Astrocyte (in vitro differentiated cells and primary cell): Measurements from ENCODE around the gene NKX1-1. TPM values are rescaled to one million over a fixed set of nuclear protein-coding genes. Genes with fewer than 3 reads are reported as not detected.

ENCODE experiments used
- DNase-seq: peaks from one replicate; pipeline ENCODE4 v3.0.0-alpha.2; 2010; ENCODE audit warnings: low read depth
- FAIRE-seq: peaks from 2 replicates; lab custom pipeline; 2011; peaks lifted over from hg19 to GRCh38; lab: Jason Lieb, UNC
- H2AFZ ChIP-seq: 2 replicates; pipeline ENCODE4 v1.6.0; 2012; ENCODE audit warnings: low read depth, low read length, inconsistent platforms
- H3K27ac ChIP-seq: 2 replicates; pipeline ENCODE4 v1.5.1; 2011; ENCODE audit warnings: low read depth, low read length, inconsistent platforms
- H3K27me3 ChIP-seq: 2 replicates; pipeline ENCODE4 v1.6.0; 2011; ENCODE audit warnings: low read length, inconsistent platforms; ENCODE audit not compliant: insufficient read depth
- H3K36me3 ChIP-seq: 2 replicates; pipeline ENCODE4 v1.5.1; 2011; ENCODE audit warnings: low read length, inconsistent platforms; ENCODE audit not compliant: insufficient read depth
- H3K4me1 ChIP-seq: 2 replicates; pipeline ENCODE4 v1.5.1; 2011; ENCODE audit warnings: low read length, inconsistent platforms; ENCODE audit not compliant: insufficient read depth
- H3K4me2 ChIP-seq: 2 replicates; pipeline ENCODE4 v1.6.0; 2012; ENCODE audit warnings: low read length, inconsistent platforms
- H3K4me3 ChIP-seq: 2 replicates; pipeline ENCODE4 v1.5.1; 2011; ENCODE audit warnings: low read depth, mild to moderate bottlenecking, low read length, inconsistent platforms; ENCODE audit not compliant: insufficient read depth
- H3K79me2 ChIP-seq: 2 replicates; pipeline ENCODE4 v1.6.0; 2012; ENCODE audit warnings: mild to moderate bottlenecking, low read length, inconsistent platforms; ENCODE audit not compliant: insufficient read depth
- H3K9ac ChIP-seq: 2 replicates; pipeline ENCODE4 v1.6.0; 2012; ENCODE audit warnings: mild to moderate bottlenecking, low read length, inconsistent platforms
- H3K9me3 ChIP-seq: 2 replicates; pipeline ENCODE4 v1.5.1; 2012; ENCODE audit warnings: low read depth, mild to moderate bottlenecking, low read length, inconsistent platforms; ENCODE audit not compliant: insufficient read depth
- H4K20me1 ChIP-seq: 2 replicates; pipeline ENCODE4 v1.6.0; 2012; ENCODE audit warnings: low read length, inconsistent platforms; ENCODE audit not compliant: insufficient read depth
- H3K27ac Mint-ChIP-seq: one replicate; pipeline ENCODE4 v1.8.0; 2021; ENCODE audit warnings: mild to moderate bottlenecking, mixed read lengths; ENCODE audit not compliant: unreplicated experiment
- H3K27me3 Mint-ChIP-seq: one replicate; pipeline ENCODE4 v1.8.0; 2021; ENCODE audit warnings: low read depth, mixed read lengths; ENCODE audit not compliant: unreplicated experiment
- H3K36me3 Mint-ChIP-seq: one replicate; pipeline ENCODE4 v1.8.0; 2021; ENCODE audit warnings: low read depth, mixed read lengths; ENCODE audit not compliant: unreplicated experiment
- H3K4me1 Mint-ChIP-seq: one replicate; pipeline ENCODE4 v1.8.0; 2021; ENCODE audit warnings: low read depth, mixed read lengths; ENCODE audit not compliant: unreplicated experiment
- H3K4me3 Mint-ChIP-seq: one replicate; pipeline ENCODE4 v1.8.0; 2021; ENCODE audit warnings: mild to moderate bottlenecking, moderate library complexity, mixed read lengths; ENCODE audit not compliant: unreplicated experiment
- H3K9me3 Mint-ChIP-seq: one replicate; pipeline ENCODE4 v1.8.0; 2021; ENCODE audit warnings: mild to moderate bottlenecking, mixed read lengths; ENCODE audit not compliant: unreplicated experiment
- EZH2 ChIP-seq: IDR thresholded peaks from 2 replicates; pipeline ENCODE4 v1.6.1; 2012; ENCODE audit warnings: mild to moderate bottlenecking, low read length, inconsistent platforms; ENCODE audit not compliant: insufficient read depth
- total RNA-seq: library from RNA; stranded (reverse); gene quantifications from 2 replicates; pipeline ENCODE4 v1.2.1, GENCODE V29; 2021
- TF ChIP-seq, protein P1 (sequence below): IDR thresholded peaks from 2 replicates; pipeline ENCODE4 v1.5.1; 2011; ENCODE audit warnings: low read depth, mild to moderate bottlenecking, inconsistent platforms, low read length, moderate library complexity; ENCODE audit not compliant: insufficient read depth

NKX1-1 gene
- total RNA-seq, 1 donor from 2014 or later = not detected

DNA sequence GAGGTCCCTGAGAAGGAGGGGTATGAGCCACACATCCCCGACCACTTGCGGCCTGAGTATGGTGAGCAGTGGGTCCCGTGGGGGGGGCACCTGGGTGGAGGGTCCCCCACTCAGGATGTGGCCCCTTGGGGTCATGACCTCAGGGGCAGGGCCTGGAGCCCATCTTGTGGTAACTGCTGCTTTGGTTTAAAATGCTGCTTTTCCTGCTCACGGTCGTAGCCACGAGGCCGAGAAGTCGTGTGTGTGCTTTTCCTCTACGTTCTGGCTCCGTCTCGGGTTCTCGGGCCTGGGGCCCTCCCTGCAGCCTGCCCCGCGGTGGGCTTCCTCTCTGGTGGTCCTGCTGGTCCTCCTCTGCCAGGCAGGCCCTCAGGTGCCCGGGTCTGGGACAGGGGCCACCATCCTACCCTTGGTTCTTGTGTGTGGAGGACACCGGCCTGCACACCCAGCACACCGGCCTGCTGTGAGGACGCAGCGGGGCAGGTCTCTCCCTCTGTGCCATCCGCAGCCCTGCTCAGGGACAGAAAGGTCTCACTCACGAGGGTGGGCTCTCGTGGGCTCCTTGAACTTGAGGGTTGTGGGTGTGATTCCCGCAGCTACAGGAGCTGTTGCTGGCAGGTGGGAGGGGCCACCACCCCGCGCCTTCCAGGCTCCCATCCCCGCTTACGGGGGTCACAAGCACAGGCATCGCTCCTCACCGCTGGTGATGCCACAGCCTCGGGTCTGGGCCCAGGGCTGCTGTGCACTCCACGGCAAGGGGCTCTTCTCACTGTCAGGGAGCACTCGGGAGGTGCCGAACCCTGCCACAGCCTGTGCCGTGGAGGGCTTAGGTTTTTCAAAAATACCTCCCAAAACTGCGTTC lies 39.6 kb downstream of the NKX1-1 start:
- Mint-ChIP-seq H3K36me3 (peaks cover 11% of the 10 kb centered on the region), H3K4me1 (peaks cover 3% of the 10 kb centered on the region), H3K27ac (no peak overlapping the region), H3K4me3 (no peak overlapping the region), H3K27me3 (no peaks in the 10 kb centered on the region), H3K9me3 (no peaks in the 10 kb centered on the region)
- no peaks in the 10 kb centered on the region for H4K20me1 ChIP-seq
- DNase-seq (no peak), FAIRE-seq (no peak)
- H3K27ac ChIP-seq = no peak overlapping the region
- H3K4me1 ChIP-seq = no peaks in the 10 kb centered on the region
- H3K9ac ChIP-seq = no peak overlapping the region
- no peaks in the 10 kb centered on the region for H3K27me3 ChIP-seq
- H3K9me3 ChIP-seq = no peaks in the 10 kb centered on the region
- no peak for TF ChIP-seq EZH2
- TF ChIP-seq, protein P1, sequence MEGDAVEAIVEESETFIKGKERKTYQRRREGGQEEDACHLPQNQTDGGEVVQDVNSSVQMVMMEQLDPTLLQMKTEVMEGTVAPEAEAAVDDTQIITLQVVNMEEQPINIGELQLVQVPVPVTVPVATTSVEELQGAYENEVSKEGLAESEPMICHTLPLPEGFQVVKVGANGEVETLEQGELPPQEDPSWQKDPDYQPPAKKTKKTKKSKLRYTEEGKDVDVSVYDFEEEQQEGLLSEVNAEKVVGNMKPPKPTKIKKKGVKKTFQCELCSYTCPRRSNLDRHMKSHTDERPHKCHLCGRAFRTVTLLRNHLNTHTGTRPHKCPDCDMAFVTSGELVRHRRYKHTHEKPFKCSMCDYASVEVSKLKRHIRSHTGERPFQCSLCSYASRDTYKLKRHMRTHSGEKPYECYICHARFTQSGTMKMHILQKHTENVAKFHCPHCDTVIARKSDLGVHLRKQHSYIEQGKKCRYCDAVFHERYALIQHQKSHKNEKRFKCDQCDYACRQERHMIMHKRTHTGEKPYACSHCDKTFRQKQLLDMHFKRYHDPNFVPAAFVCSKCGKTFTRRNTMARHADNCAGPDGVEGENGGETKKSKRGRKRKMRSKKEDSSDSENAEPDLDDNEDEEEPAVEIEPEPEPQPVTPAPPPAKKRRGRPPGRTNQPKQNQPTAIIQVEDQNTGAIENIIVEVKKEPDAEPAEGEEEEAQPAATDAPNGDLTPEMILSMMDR = no peak
- no peaks in the 10 kb centered on the region for H3K79me2 ChIP-seq
- H3K4me3 ChIP-seq = no peak overlapping the region
- no peak overlapping the region for H2AFZ ChIP-seq
- no peaks in the 10 kb centered on the region for H3K36me3 ChIP-seq
- no peak overlapping the region for H3K4me2 ChIP-seq

DNA sequence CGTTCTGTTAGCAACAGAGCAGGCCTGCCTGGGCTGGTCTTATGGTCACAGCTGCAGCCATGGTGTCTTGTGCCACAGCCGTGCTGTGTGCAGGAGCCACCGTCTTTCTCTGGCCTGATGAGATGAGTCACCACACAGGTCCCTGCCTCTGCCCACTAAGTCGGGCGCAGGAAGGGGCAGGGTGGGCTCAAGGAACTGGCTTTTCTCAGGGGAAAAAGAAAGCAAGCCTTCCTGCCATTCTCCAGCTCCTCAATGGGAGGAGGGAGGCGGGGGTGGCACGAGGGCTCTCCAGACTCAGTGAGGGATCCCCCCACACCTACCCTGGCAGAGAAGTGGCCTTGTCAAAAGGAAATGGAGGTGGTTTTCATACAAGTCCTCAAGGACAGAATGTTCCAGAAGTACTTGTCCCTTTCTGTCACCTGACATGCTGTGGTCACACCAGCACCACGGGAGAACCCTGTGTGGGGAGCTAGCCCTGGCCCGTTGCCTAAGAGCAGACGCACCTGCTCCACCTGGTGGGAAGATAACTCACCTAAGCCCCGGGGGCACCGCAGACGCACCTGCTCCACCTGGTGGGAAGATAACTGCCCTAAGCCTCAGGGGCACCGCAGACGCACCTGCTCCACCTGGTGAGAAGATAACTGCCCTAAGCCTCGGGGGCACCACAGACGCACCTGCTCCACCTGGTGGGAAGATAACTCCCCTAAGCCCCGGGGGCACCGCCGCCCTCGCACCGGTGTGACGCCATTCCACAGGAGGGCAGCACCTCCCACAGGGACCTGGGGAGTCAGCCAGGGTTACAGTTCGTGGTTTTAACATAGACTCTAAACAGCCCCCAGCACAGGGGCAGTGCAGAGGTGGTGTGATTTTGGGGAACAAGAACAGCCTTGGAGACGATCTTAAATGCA lies 40.7 kb downstream of the NKX1-1 start:
- H3K27ac ChIP-seq = no peak overlapping the region
- no peaks in the 10 kb centered on the region for H3K9me3 Mint-ChIP-seq
- TF ChIP-seq, protein P1 = no peak
- no peak for TF ChIP-seq EZH2
- H3K27me3 ChIP-seq = no peaks in the 10 kb centered on the region
- no peaks in the 10 kb centered on the region for H4K20me1 ChIP-seq
- no peaks in the 10 kb centered on the region for H3K27me3 Mint-ChIP-seq
- DNase-seq (no peak), FAIRE-seq (no peak)
- no peak overlapping the region for H3K4me3 Mint-ChIP-seq
- H3K36me3 Mint-ChIP-seq = peaks cover 7% of the 10 kb centered on the region
- H3K4me1 ChIP-seq = peaks cover 4% of the 10 kb centered on the region
- peaks cover 3% of the 10 kb centered on the region for H3K4me1 Mint-ChIP-seq
- H3K9me3 ChIP-seq = no peaks in the 10 kb centered on the region
- no peaks in the 10 kb centered on the region for H3K36me3 ChIP-seq
- H3K9ac ChIP-seq = no peak overlapping the region
- no peak overlapping the region for H3K4me2 ChIP-seq
- H3K4me3 ChIP-seq = no peak overlapping the region
- H2AFZ ChIP-seq = no peak overlapping the region
- H3K27ac Mint-ChIP-seq = no peak overlapping the region
- H3K79me2 ChIP-seq = no peaks in the 10 kb centered on the region
